HG02885 (cell line): ENCODE measurements around the gene KRTAP10-4.

ENCODE experiments used
- ATAC-seq: cut with Tn5 transposase; IDR thresholded peaks from one replicate; pipeline ENCODE4 v1.9.1; 2021; ENCODE audit warnings: mild to moderate bottlenecking; ENCODE audit not compliant: unreplicated experiment, poor library complexity

Gene KRTAP10-4

GRCh38 chr21:44612669-44613229 is 39.2 kb downstream of the KRTAP10-4 start:
- no peak for ATAC-seq

GRCh38 chr21:44613386-44614155 is 40.0 kb downstream of the KRTAP10-4 start:
- no peak for ATAC-seq

- ATAC-seq: no peak
Measured at GRCh38 chr21:44614161-44614631, 40.7 kb downstream of the KRTAP10-4 start.

- ATAC-seq: no peak
Measured at GRCh38 chr21:44614961-44615391, 41.4 kb downstream of the KRTAP10-4 start.

- no peak for ATAC-seq
Measured at GRCh38 chr21:44615466-44615865, 41.9 kb downstream of the KRTAP10-4 start.

GRCh38 chr21:44615911-44616590 is 42.5 kb downstream of the KRTAP10-4 start:
- ATAC-seq: no peak

- no peak for ATAC-seq
Measured at GRCh38 chr21:44616591-44616926, 43.0 kb downstream of the KRTAP10-4 start.

GRCh38 chr21:44617071-44617501 is 43.6 kb downstream of the KRTAP10-4 start:
- no peak for ATAC-seq

- no peak for ATAC-seq
Measured at GRCh38 chr21:44618504-44618903, 45.0 kb downstream of the KRTAP10-4 start.

GRCh38 chr21:44618909-44619308 is 45.4 kb downstream of the KRTAP10-4 start:
- no peak for ATAC-seq

- ATAC-seq: no peak
Measured at GRCh38 chr21:44619886-44620285, 46.4 kb downstream of the KRTAP10-4 start.

- no peak for ATAC-seq
Measured at GRCh38 chr21:44623575-44623974, 50.0 kb downstream of the KRTAP10-4 start.
